ENCODE results near the gene CSMD2.

Gene CSMD2

GRCh38 chr1:33465316-33465715, 699.7 kb downstream of the CSMD2 start:
- CTCF ChIA-PET = no interaction called here
- POLR2A ChIA-PET = no interaction called here
- TF ChIP-seq CTBP1 (IDR thresholded peaks at IDR 0.05; ENCODE audit: borderline replicate concordance) = no peak
- TF ChIP-seq ARNT (IDR thresholded peaks at IDR 0.05) = no peak
- TF ChIP-seq LEF1 (IDR thresholded peaks at IDR 0.05; ENCODE audit: borderline replicate concordance) = no peak
- no peak for TF ChIP-seq ZNF384 (IDR thresholded peaks at IDR 0.05)
- no peak for TF ChIP-seq ELF4 (IDR thresholded peaks at IDR 0.05)
- no peak for TF ChIP-seq TARDBP (IDR thresholded peaks at IDR 0.05)
- no peak for TF ChIP-seq FOXM1 (IDR thresholded peaks at IDR 0.05; ENCODE audit: borderline replicate concordance)
- no peak for TF ChIP-seq SUZ12 (IDR thresholded peaks at IDR 0.05)
- TF ChIP-seq PKNOX1 (IDR thresholded peaks at IDR 0.05) = no peak
- no peak for TF ChIP-seq SP1 (IDR thresholded peaks at IDR 0.05)
- no peak for TF ChIP-seq FOXA1 (IDR thresholded peaks at IDR 0.05)
- no peak for TF ChIP-seq NFRKB (IDR thresholded peaks at IDR 0.05)
- no peak for TF ChIP-seq L3MBTL2 (conservative IDR thresholded peaks at IDR 0.05)
- TF ChIP-seq HDGF (IDR thresholded peaks at IDR 0.05; ENCODE audit: borderline replicate concordance) = no peak
- TF ChIP-seq FOXK2 (IDR thresholded peaks at IDR 0.05) = no peak
- TF ChIP-seq BHLHE40 (IDR thresholded peaks at IDR 0.05; ENCODE audit: borderline replicate concordance) = no peak
- no peak for DNase-seq (ENCODE audit: extremely low spot score)

- TF ChIP-seq SP1 (IDR thresholded peaks at IDR 0.05) = no peak
- no peak for TF ChIP-seq ELF4 (IDR thresholded peaks at IDR 0.05)
- no peak for TF ChIP-seq ZNF384 (IDR thresholded peaks at IDR 0.05)
- TF ChIP-seq CTBP1 (IDR thresholded peaks at IDR 0.05; ENCODE audit: borderline replicate concordance) = no peak
- no peak for TF ChIP-seq TARDBP (IDR thresholded peaks at IDR 0.05)
- TF ChIP-seq PKNOX1 (IDR thresholded peaks at IDR 0.05) = no peak
- no peak for TF ChIP-seq ARNT (IDR thresholded peaks at IDR 0.05)
- TF ChIP-seq BHLHE40 (IDR thresholded peaks at IDR 0.05; ENCODE audit: borderline replicate concordance) = no peak
- TF ChIP-seq LEF1 (IDR thresholded peaks at IDR 0.05; ENCODE audit: borderline replicate concordance) = no peak
- TF ChIP-seq FOXK2 (IDR thresholded peaks at IDR 0.05) = no peak
- CTCF ChIA-PET = no interaction called here
Measured at GRCh38 chr1:33464552-33464951, 700.5 kb downstream of the CSMD2 start.

More at GRCh38 chr1:33464552-33464951, 700.5 kb downstream of the CSMD2 start:
- DNase-seq (ENCODE audit: extremely low spot score) = no peak
- POLR2A ChIA-PET = no interaction called here

Measured in HEK293T (cell line).